Measurements from ENCODE around the gene TWF2.
A peak's percentile ranks its signal among the peaks of the same experiment; 100 is the strongest.

TWF2 gene

GRCh38 chr3:52257911-52258310, 19.0 kb upstream of the TWF2 start:
- no peak for DNase-seq (ENCODE audit: low read depth in 2 of 2)

GRCh38 chr3:52256622-52257021, 17.7 kb upstream of the TWF2 start:
- DNase-seq (ENCODE audit: low read depth in 2 of 2), result no peak

DNA sequence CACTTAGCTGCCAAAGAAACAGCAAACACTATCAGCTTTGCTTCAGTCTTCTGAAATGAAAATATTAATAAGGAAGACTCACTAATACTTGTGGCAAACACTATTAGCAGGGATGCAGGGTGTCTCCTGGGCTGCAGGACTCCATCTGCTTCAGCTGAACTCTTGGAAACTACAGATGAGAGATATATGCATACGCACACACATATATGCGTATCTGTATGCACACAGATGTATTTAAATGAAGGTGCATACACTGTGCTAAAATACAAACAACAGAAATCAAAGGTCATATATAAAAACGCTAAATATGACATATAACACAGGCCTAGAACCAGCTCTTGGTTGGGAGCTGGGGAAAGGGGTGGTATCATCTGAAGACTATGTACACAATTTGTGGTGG, 17.2 kb upstream of the TWF2 start:
- DNase-seq (ENCODE audit: low read depth in 2 of 2), result no peak

- DNase-seq (ENCODE audit: low read depth in 2 of 2), result no peak
Measured at GRCh38 chr3:52254608-52255007, 15.7 kb upstream of the TWF2 start.

GRCh38 chr3:52253314-52254304, 14.7 kb upstream of the TWF2 start:
- peak; percentile 64 to 75 for DNase-seq (ENCODE audit: low read depth in 2 of 2)

- DNase-seq (ENCODE audit: low read depth in 2 of 2), result no peak
Measured at GRCh38 chr3:52250122-52250521, 11.2 kb upstream of the TWF2 start.

- DNase-seq (ENCODE audit: low read depth in 2 of 2), result no peak
Measured at GRCh38 chr3:52249683-52250082, 10.7 kb upstream of the TWF2 start.

- no peak for DNase-seq (ENCODE audit: low read depth in 2 of 2)
Measured at GRCh38 chr3:52248816-52249547, 10.0 kb upstream of the TWF2 start.

DNA sequence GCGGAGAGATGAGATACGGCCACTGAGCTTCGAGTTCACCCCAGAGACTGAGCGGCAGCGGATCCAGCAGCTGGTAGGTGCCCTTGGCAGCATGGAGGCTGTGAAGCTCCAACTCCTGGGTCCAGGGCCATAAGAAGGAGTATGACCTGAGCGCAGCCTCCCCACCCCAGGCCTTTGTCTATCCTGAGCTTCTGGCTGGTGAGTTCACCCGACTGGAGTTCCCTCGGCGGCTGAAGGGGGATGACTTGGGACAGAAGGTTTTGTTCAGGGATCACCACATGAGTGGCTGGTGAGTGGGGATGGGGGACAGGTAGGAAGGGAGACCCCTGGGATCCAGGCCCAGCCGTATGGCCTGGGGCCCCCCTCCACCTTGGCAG, 9.2 kb upstream of the TWF2 start:
- no peak for DNase-seq (ENCODE audit: low read depth in 2 of 2)

- no peak for DNase-seq (ENCODE audit: low read depth in 2 of 2)
Measured at GRCh38 chr3:52247409-52248164, 8.6 kb upstream of the TWF2 start.

DNA sequence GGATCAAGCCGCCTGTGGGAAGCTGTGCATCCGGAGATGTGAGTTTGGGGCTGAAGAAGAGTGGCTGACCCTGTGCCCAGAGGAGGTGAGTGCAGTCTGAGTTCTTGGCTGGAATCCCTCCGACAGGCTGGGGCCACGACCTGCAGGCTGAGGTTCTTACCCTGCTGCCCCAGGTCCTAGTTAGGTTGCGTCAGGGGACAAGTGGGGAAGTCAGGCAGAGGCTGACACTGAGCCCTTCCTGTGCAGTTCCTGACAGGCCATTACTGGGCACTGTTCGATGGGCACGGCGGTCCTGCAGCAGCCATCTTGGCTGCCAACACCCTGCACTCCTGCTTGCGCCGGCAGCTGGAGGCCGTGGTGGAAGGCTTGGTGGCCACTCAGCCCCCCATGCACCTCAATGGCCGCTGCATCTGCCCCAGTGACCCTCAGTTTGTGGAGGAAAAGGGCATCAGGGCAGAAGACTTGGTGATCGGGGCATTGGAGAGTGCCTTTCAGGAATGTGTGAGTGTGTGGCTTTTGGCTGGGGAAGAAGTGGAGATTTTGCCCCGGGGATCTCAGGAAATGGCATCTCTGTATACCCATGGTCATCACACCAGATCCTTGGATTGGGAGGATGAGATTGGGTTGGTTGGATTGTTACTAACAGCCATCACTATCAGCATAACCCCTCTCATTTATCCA, 7.9 kb upstream of the TWF2 start:
- DNase-seq (ENCODE audit: low read depth in 2 of 2), result no peak

- no peak for DNase-seq (ENCODE audit: low read depth in 2 of 2)
Measured at GRCh38 chr3:52246264-52246620, 7.3 kb upstream of the TWF2 start.

GRCh38 chr3:52245322-52246263, 6.6 kb upstream of the TWF2 start, which contains the start of gene PPM1M:
Gene PPM1M (plus strand): TSS chr3:52245759. CDS start chr3:52245825, 66 bp downstream.
- DNase-seq (ENCODE audit: low read depth in 2 of 2), result peak in 1 of 2 donors; percentile 47

- DNase-seq (ENCODE audit: low read depth in 2 of 2), result no peak
Measured at GRCh38 chr3:52243791-52244628, 5.1 kb upstream of the TWF2 start.

GRCh38 chr3:52242039-52242438, 3.1 kb upstream of the TWF2 start:
- DNase-seq (ENCODE audit: low read depth in 2 of 2), result no peak

- DNase-seq (ENCODE audit: low read depth in 2 of 2), result no peak
Measured at GRCh38 chr3:52240886-52241370, 2.0 kb upstream of the TWF2 start.

DNA sequence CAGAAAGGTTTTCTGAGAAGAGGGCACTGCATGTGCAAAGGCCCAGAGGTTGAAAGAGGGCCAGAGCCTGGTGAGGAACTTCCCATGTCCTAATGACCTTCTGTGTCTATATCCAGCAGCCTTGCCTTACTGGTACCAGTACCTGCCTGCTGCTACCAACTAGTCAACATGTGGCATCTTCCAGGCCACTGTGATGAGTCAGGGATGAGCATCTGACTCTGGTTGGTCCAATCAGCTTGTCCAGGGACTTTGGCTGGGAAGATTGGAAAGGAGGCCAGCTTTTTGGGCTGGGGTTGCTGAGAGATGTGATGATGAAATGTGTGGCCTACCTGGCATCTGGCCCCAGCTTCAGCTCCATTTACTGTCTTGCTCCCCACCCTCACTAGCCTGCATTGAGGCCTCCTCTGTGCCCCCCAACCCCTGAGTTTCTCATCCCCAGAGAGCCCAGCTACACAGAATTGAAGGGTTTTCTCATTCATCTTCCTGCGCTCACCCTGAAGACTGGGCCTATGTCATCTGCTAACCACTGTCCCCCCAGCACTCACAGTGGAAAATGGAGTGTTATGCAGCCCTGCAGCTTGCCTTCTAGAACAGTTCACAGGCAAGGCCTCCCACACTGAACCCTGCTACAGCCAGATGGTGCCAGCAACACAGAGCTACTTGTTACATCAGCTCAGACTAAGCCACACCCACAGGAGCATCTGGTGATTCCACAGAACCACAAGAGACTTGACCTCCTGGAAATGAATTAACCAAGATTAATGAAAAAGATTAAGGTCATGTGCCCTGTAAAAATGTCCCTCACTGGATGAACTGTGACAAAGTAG, 1.3 kb upstream of the TWF2 start:
- peak in 1 of 2 donors; percentile 60 for DNase-seq (ENCODE audit: low read depth in 2 of 2)

DNA sequence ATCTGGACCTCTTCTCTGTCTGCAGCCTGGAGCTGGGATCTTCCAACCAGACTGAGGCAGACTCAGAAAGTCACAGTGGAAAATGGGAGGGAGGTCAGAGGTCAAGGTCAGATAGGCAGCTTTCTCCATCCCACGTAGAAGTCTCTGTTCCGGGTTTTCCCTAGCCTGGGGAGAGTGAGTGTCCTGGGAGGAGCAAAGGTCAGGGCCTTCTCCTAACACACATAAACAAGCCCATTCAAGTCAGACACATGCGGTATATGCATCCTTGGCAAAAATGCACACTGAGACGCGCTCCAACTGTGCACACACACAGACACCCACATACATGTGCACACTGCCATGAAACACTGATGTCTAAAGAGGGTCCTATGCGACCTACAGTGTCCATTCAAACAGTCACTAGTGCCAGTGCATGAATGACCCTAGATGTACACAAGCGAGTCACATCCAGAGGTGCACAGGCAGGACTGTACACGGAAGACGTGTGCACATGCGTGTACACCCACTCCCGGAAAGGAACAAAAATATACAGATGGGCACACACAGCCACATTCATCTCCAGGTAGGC, 681 bp downstream of the TWF2 start:
- DNase-seq (ENCODE audit: low read depth in 2 of 2), result no peak

Measured in stimulated activated CD4-positive, alpha-beta T cell treated with anti-CD3 and anti-CD28 coated beads, Interleukin-1b, Interleukin-23, amount 100 ng/mL, for 4 hours (primary cell).